COLO668 (cell line): Measurements from ENCODE around the gene ECI1.
A peak's percentile ranks its signal among the peaks of the same experiment; 100 is the strongest.

Source experiments
- DNase-seq: peaks from one replicate; lab custom pipeline; 2025; ENCODE audit not compliant: unreplicated experiment; lab: John Stamatoyannopoulos, UW

The ECI1 gene, protein sequence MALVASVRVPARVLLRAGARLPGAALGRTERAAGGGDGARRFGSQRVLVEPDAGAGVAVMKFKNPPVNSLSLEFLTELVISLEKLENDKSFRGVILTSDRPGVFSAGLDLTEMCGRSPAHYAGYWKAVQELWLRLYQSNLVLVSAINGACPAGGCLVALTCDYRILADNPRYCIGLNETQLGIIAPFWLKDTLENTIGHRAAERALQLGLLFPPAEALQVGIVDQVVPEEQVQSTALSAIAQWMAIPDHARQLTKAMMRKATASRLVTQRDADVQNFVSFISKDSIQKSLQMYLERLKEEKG

DNA sequence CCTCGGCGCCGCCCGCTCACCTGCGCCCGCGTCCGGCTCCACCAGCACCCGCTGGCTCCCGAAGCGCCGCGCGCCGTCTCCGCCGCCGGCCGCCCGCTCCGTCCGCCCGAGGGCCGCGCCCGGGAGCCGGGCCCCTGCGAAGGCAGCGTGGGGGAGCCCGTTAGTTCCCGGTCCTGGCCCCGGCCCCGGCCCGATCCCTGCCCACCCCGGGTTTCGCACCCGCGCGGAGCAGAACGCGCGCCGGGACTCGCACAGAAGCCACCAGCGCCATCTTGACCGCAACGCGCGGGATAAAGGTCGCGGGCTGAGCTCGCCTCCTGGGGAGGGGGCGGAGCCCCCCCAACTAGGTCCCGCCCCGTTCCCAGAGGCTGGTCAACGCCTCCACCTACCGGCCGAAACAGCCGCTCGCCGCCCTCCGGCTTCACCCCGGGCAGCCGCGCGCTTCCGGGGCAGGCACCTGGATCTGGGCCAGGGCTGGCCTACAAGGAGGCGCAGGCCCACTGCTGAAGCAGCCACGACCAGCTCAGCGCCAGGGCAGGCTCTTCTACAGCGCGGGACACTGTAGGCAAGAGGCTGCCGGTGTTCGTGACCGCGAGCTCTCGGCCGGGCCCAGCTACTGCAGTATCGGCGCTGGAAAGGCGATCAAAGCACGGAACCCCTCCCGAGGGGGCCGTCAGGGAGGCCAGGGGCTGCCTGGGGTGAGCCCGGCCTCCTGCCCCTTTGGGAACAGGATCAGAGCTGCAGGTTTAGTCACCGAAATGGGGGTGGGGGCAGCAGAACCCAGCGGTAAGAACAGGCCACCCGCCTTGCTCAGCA lies at the start of gene ECI1:
ECI1 (minus strand) TSS at position 292 of the 816 bp plus-strand sequence; CDS start at position 271, 21 bp downstream.
- DNase-seq = peak; percentile 97

DNA sequence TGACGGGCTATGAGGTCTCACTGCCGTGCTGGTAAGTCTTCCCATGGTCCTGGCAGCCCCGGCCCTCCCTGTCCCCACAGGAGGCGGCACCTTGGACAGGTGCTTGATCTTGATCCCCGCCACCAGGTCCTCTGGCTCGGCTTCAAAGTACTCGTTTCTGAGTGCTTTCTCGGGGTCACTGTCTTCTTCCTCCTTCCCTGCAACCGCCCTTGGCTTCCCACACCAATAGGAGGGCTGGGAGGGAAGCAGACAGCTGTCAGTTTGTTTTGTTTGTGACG lies 48.5 kb upstream of the ECI1 start:
- DNase-seq = no peak

DNA sequence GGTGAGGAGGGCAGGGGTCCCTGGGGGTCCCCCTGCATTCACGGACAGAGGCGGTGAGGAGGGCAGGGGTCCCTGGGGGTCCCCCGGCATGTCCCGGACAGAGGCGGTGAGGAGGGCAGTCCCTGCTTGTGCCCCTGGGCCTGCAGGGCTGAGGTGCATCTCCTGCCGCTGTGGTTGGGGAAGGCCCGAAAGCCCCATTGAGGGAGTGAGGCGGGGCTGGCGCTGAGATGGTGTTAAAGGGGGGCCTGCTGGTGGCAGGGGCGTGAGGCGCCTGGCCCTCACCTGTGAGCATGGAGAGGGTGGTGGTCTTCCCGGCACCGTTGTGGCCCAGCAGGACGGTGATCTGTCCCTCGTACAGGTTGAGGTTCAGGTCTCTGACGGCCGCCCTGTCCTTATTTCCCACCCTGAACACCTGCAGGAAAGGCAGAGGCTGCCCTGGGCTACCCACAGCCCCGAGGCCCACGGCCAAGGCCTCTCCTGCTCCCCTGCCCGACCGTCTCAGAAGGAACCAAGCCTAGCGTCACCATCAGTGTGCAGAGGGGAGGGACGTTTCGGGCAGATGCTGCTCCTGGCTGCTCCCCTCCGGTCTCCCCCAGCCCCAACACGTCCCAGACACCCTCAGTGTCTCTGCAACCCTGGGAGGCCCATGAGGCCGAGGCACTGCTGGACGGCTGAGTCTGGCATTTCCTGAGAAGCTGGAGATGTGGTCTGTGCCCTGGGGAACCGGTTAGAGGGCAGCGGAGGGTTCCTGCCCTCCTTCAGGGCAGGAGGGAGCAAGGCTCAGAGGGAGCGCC lies 47.9 kb upstream of the ECI1 start:
- DNase-seq = no peak

DNA sequence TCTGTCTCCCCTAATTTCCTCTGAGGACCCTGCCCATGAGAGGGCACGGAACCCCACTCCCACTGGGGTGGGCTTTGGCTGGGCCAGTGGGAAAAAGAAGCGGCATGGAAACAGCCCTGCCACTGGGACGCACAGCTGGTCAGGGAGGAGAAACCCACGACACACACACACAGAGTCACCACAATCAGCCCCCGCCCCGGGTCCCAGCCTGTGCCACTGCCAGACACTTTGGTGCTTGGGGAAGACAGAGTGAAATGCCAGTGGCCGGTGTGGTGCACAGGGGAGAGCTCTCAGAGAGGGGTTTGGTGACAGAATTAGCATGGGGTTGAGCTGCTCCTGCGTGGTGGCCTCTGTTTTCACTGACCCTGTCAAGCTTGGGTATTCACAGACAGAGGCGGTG lies 47.2 kb upstream of the ECI1 start:
- no peak for DNase-seq

DNA sequence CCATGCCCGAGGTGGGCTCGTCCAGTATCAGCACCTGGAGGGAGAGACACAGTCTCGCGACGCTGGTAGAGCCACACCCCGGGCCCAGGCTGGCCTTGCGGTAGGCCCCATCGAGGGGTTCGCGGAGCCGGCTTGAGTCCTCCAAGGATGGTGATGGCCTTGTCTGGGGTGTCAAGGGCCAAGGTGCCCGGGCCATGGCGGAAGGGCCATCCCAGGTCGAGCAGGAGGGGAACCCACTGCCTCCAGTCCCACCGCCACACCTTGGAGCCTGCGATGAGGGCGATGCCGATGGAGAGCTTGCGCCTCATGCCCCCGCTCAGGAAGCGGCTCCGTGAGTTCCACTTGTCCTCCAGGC lies 46.1 kb upstream of the ECI1 start:
- no peak for DNase-seq

DNA sequence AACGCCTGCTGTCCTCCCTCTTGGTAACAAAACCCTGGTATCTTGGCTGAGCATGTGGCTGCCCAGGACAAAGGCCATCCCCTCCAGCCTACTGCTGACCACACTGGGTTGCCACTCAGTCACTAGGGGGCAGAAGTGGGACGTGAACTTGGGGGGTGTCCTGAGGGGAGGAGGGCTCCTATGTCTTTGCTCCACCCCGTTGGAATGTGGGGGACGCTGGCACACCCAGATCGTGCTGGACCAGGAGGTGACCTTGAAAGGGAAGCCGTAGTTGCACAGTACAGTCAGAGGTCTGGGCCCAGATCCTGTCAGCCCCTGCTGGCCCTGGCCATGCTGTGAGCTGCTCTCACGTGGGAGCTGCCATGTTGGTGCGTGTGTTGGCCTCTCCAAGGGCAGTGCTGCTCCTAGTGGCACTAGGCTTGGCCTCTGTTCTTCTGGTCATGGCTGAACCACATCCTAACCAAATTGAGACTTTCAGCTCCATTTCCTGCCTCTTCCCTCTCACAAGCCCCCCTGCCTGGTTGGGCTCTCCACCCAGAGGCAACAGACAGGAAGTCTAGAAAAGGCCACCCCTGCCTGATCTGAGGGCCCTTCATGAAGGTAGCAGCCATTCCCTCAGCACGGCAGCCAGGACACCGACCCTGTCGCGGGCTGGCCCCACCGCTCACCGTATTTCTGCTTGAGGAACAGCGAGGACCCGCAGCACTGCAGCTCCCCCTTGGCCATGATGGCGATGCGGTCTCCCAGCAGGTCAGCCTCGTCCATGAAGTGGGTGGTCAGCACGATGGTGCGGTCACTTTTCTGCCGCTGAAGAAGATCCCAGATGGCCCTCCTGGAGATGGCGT lies 45.5 kb upstream of the ECI1 start:
- DNase-seq = peak; percentile 24

DNA sequence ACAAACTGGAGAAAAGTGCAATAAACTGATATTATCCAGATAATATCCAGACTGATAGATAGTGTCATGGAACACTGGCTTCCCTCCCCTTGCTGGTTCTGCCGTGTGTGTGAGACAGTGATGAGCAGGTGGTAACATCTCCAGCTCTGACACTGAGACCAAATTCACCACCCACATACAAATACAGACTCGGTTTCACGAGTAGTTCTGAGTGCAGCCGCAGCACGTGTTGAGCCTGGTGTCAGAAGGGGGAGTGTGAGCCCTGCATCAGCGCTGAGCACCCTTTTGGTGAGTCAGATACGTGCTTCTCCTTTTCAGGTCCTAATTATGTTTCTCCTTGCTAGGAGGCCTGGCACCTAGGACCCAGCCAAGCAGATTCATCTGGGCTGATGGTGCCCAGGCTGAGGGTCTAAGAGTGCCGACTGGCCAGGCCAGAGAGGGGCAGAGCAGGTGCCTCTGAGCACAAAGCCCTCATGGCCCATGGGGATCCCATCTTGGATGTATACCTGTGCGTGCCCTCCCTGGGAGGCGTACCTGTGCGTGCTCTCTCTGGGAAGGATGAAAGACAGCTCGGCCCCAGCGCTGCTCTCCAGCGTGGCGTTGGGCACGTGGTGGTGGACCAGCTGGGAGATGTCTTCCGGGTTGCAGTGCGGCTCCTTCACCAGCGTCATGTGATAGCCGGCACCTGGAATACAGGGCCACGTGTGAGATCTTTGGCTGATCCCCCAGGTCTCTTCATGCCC lies 43.8 kb upstream of the ECI1 start:
- DNase-seq = no peak

DNA sequence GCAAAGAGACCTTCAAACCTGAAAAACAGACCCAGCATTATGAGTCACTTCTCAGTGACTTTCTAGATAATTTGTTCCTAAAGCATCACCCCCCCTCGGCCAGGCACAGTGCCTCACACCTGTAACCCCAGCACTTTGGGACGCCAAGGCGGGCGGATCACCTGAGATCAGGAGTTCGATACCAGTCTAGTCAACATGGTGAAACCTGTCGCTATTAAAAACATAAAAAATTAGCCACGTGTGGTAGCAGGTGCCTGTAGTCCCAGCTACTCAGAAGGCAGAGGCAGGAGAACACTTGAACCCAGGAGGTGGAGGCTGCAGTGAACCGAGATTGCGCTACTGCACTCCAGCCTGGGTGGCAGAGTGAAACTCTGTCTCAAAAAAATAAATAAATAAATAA lies 40.8 kb upstream of the ECI1 start:
- no peak for DNase-seq

DNA sequence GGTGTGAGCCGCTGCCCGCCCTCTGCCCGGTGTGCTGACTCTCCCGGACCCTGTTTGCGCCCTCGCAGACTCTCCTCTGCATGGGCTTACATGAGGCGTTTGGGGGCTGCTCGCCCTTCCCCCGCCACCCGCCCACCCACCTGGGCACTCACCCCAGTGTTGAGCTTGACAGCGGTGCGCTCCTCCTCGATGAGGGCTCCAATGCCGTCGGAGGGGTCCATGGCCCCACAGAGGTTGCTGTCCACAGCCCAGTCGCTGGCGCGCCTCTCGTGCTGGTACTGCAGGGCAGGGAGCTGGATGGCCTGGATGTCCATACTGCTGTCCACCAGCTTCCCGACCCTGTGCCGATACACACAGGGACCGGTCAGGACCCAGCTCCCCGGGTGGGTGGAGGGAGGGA lies 37.9 kb upstream of the ECI1 start:
- no peak for DNase-seq

DNA sequence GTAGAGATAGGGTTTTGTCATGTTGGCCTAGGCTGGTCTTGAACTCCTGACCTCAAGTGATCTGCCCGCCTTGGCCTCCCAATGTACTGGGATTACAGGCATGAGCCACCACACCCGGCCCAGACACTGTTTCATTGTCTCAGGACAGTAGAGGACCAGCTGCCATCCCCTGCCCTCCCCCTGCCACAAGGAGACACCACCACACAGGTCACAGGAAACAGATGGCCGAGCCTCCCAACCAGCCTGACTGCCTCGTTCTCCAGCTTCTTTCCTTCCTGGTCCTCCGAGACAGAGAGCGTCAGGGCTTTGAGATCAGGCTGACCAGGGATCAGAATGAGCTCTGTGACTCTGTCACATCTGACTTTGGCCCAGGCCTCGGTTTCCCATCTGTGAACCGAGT lies 37.3 kb upstream of the ECI1 start:
- no peak for DNase-seq

DNA sequence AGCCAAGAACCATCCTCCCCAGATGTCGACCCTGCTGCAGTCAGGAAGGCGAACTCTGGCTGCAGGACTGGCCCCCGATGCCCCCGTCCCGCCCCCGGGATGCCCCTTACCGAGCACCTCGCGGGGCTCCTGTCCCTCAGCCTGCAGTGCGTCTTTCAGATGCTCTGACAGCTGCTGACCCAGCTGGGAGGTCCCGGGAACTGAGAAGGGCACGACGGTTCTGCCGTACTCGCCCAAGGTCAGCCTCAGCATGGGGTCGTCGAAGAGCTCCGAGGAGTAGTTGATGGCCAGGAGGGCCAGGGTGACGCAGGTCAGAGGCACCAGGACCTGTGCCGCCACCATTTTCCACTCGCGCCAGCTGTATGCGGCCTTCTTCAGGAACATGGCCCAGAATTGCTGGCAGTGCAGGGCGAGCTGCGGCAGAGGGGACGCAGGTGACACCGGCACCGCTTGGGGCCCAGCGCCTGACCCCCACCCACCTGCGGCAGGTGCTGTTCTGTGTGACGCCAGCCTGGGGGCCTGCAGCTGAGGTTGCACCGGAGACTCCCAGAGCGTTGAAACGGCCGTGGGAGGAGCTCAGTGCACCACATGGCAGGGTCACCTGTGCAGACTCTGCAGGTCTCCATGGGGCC lies 36.6 kb upstream of the ECI1 start:
- DNase-seq = no peak

DNA sequence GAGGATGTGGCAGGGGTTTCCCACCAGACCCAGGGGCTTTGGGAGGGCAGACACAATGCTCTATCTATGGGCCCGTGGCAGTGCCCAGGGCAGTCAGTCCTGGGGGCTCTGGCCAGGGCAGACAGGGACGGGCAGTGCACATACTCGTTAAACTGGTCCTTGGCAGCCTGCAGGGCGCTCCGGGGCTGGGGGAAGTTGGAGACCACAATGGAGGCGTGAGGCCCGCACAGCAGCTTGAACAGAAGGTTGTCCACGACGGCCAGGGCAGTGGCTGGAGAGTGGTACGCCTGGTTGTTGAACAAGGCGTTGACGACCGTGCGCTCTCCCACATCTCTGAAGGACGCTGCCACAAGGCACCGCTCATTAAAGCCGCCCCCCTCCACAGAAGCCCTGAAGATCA lies 35.2 kb upstream of the ECI1 start:
- no peak for DNase-seq

DNA sequence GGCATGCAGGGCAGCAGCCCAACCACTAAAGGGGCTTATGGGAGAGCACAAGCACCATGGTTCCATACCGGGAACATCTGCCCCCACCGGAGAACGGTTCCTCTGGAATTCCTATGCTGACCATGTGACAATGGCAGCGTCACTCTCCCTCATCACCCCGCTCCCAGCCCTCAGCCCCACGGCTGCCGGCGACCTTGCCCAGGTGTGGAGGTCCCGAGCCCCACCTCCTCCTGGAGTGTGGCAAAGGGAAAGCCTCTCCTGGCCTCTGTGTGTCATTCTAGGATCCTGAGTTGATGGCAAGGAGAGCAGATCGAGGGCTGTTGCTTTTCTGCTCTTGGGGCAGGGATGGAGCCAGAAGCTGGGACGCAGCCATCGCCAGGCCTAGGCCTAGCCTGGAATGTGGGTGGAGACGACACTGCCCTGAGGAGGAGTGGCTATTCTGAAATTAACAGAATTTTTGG lies 34.4 kb upstream of the ECI1 start:
- DNase-seq = no peak

DNA sequence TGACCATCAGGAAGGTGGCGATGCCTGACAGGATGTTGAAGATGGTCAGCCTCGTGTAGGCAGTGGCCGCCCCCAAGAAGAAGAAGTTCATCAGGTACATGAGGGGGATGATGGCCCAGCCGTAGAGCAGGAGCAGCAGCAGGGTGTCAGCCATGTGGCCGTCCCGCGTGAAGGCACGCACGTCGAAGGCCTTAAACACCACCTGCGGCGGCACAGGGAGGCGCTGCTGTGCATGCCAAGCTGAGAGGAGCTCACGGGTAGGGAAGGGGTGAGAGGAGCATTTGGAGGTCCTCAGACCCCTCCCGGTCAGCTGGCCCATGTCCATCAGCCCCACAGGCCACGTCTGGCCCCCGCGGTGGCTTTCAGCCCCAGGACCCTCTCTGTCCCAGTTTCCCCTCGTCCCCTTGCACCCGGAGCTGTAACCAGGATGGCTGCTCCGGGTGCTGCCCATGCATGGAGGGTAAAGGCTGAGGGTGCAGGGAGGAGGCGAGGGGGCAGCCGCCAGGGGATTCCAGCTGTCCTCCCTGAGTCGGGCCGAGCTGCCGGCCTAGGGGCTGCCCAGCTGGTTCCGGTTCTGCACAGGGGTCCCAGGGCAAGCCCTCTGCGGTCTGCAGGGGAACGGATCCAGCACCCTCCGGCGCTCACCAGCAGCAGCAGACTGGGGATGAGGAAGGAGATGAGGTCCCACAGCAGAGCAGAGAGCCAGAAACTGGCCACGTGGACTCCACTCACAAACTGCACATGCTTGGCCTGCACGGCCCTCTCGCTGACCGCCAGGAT lies 33.6 kb upstream of the ECI1 start:
- DNase-seq = no peak

DNA sequence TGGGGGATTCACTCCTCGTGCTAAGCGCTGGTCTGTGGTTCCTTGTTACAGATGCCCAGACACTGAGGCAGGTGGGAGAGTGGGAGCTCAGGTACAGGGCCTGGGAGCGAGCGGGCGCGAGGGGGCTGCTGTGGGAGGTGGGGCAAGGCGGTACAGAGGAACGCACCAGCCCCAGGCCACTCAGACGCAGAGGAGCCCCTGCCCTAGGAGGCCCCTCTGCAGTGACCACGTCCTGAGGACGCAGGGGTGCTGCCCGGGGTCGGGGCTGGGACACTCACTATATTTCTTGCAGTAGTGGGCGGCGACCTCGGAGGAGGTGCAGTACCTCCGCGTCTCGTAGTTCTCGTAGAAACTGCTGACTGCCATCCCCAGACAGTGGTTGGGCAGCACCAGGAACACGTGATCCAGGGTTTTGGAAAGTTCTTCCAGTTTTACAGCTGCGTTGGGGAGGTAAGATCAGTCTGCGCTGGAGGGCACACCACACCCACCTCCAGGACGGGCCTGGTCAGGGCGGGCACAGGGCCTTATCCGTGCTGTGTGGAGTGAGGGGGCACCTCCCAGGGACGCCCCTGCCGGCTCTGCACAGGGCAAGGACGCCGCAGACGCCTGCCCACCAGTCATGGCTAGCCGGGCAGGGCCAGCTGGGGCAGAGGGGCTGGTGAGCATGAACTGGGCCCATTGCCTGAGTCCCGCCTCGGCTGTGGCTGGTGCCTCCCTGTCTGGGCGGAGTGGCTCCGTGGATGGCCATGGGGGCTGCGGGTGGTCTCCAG lies 32.8 kb upstream of the ECI1 start:
- DNase-seq = no peak

DNA sequence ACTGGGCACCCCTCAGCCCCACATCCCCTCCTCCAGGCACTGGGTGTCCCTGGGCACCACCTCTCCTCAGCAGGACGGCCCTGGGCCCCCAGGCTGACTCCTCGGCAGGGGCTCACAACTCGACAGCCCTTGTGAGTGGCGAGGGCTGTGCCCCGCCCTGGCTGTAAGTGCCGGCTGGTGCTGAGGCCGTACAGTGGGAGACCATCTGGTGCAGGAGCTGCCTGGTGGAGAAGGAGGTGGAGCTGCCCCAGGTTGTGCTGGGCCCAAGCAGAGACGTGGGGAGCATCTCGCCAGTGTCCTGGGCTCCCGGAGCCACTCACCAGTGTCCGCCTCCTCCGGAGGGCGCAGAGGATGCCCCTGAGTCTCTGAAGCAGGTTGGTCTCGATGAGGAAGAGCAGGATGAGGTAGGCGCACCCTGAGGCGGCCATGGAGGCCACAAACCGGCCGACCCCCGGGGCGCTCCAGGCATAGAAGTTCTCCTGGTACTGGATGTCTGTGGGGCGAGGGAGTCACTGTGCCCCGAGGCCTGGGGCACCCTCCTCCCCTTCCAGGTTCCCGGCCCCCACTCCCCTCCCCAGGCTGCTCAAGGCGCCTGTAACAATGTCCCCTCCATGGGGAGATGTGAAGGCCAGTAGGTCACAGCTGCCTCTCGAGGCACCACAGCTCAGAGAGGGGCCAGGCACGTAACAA lies 31.6 kb upstream of the ECI1 start:
- no peak for DNase-seq

DNA sequence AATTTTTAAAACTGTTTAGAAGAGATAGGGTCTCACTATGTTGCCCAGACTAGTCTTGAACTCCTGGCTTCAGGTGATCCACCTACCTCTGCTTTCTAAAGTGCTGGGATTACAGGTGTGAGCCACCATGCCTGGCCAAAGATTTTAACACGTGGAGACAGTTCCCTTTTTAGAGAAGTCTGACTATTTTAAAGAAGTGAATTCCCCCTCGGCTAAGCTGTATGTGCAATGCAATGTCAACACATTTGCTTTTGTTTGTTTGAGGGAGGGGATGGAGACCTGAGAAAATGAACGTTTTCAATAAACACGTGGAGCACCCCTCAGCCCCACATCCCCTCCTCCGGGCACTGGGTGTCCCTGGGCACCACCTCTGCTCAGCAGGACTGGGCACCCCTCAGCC lies 30.9 kb upstream of the ECI1 start:
- DNase-seq = no peak
